CD14-positive monocyte (primary cell): Measurements from ENCODE around the gene C1orf56. TPM values are rescaled to one million over a fixed set of nuclear protein-coding genes. Genes with fewer than 3 reads are reported as not detected.

Source experiments
- DNase-seq, 3 donors: peaks; one replicate each; pipeline ENCODE4 v3.0.0-alpha.2; 2011 to 2022
- H2AFZ ChIP-seq: 2 replicates; pipeline ENCODE4 v1.6.0; 2012; ENCODE audit warnings: mild to moderate bottlenecking, low read depth, low read length, inconsistent platforms; ENCODE audit not compliant: insufficient read depth, poor library complexity, severe bottlenecking
- H3K27ac ChIP-seq, 2 donors: 1 replicate in 1 of 2; 2 replicates in 1 of 2; pipeline ENCODE4 v1.5.1; 2012 to 2013; ENCODE audit warnings: low read length in 2 of 2, control low read depth in 1 of 2, inconsistent platforms in 1 of 2, low read depth in 1 of 2, mild to moderate bottlenecking in 1 of 2
- H3K27me3 ChIP-seq, 2 donors: one replicate each; pipeline versions ENCODE4 v1.6.0 to v1.6.1; 2011 to 2013; ENCODE audit warnings: low read length in 2 of 2; ENCODE audit not compliant: control insufficient read depth in 2 of 2, insufficient read depth in 2 of 2
- H3K36me3 ChIP-seq, 2 donors: replicated peaks in 1 of 2; 1 replicate in 1 of 2; 2 replicates in 1 of 2; pipeline versions ENCODE4 v1.5.1 to v1.6.1; 2012 to 2013; ENCODE audit warnings: low read length in 2 of 2, control low read depth in 1 of 2, inconsistent platforms in 1 of 2, mild to moderate bottlenecking in 1 of 2; ENCODE audit not compliant: insufficient read depth in 2 of 2, control insufficient read depth in 1 of 2
- H3K4me1 ChIP-seq, 2 donors: 1 replicate in 1 of 2; 2 replicates in 1 of 2; pipeline versions ENCODE4 v1.5.1 to v1.6.1; 2012 to 2013; ENCODE audit warnings: low read length in 2 of 2, control low read depth in 1 of 2, inconsistent platforms in 1 of 2, mild to moderate bottlenecking in 1 of 2, moderate library complexity in 1 of 2; ENCODE audit not compliant: insufficient read depth in 2 of 2, control insufficient read depth in 1 of 2
- H3K4me2 ChIP-seq: replicated peaks from 2 replicates; pipeline ENCODE3; 2012; ENCODE audit warnings: low read length, moderate library complexity, mild to moderate bottlenecking; ENCODE audit not compliant: poor library complexity, severe bottlenecking; ENCODE audit errors: extremely low read depth
- H3K4me3 ChIP-seq, 3 experiments: fragments of 200-600 bp in 1 of 3; sonication (generic) in 1 of 3; replicated peaks in 1 of 3; 1 replicate in 2 of 3; 2 replicates in 1 of 3; pipeline ENCODE4 v1.5.1; 2011 to 2013; ENCODE audit warnings: low read length in 3 of 3, mild to moderate bottlenecking in 3 of 3, control low read depth in 2 of 3, low read depth in 2 of 3, inconsistent platforms in 1 of 3, moderate library complexity in 1 of 3
- H3K79me2 ChIP-seq: 2 replicates; pipeline ENCODE4 v1.6.0; 2012; ENCODE audit warnings: mild to moderate bottlenecking, control low read depth, inconsistent platforms, low read length, moderate library complexity; ENCODE audit not compliant: insufficient read depth
- H3K9ac ChIP-seq: 2 replicates; pipeline ENCODE4 v1.6.0; 2017; ENCODE audit warnings: low read length, mild to moderate bottlenecking; ENCODE audit not compliant: insufficient read depth, poor library complexity, severe bottlenecking
- H3K9me3 ChIP-seq, 2 donors: replicated peaks in 1 of 2; 1 replicate in 1 of 2; 2 replicates in 1 of 2; pipeline versions ENCODE4 v1.5.1 to v1.6.1; 2012 to 2013; ENCODE audit warnings: low read length in 2 of 2, control low read depth in 1 of 2; ENCODE audit not compliant: control insufficient read depth in 1 of 2, insufficient read depth in 1 of 2
- H4K20me1 ChIP-seq: 2 replicates; pipeline ENCODE4 v1.6.0; 2012; ENCODE audit warnings: mild to moderate bottlenecking, low read length, control low read depth, moderate library complexity; ENCODE audit not compliant: insufficient read depth
- H3K27ac Mint-ChIP-seq, 7 donors: one replicate each; pipeline ENCODE4 v1.8.0; 2020; ENCODE audit warnings: mild to moderate bottlenecking in 7 of 7, mixed read lengths in 7 of 7, moderate library complexity in 6 of 7, inconsistent platforms in 2 of 7
- H3K27me3 Mint-ChIP-seq, 3 donors: one replicate each; pipeline ENCODE4 v1.8.0; 2021 to 2022; ENCODE audit warnings: low read depth in 3 of 3, mild to moderate bottlenecking in 3 of 3, mixed read lengths in 3 of 3, moderate library complexity in 3 of 3, inconsistent platforms in 1 of 3
- H3K36me3 Mint-ChIP-seq, 2 donors: one replicate each; pipeline ENCODE4 v1.8.0; 2020; ENCODE audit warnings: mixed read lengths in 2 of 2, inconsistent platforms in 1 of 2, mild to moderate bottlenecking in 1 of 2
- H3K4me1 Mint-ChIP-seq: one replicate; pipeline ENCODE4 v1.8.0; 2020; ENCODE audit warnings: mild to moderate bottlenecking, mixed read lengths
- H3K4me3 Mint-ChIP-seq, 2 donors: one replicate each; pipeline ENCODE4 v1.8.0; 2020; ENCODE audit warnings: mild to moderate bottlenecking in 2 of 2, mixed read lengths in 2 of 2, moderate library complexity in 1 of 2
- H3K9me3 Mint-ChIP-seq, 7 donors: one replicate each; pipeline ENCODE4 v1.8.0; 2020 to 2022; ENCODE audit warnings: mixed read lengths in 7 of 7, mild to moderate bottlenecking in 6 of 7, moderate library complexity in 6 of 7, inconsistent platforms in 2 of 7
- WGBS: methylation state at CpG from one replicate; pipeline ENCODE4 v1.1.5; 2013; ENCODE audit warnings: missing lambda C conversion rate; ENCODE audit not compliant: insufficient coverage; 5-methylcytosine and 5-hydroxymethylcytosine counted together
- intact Hi-C, 2 donors: fragments of 100-400 bp; cut with micrococcal nuclease; formaldehyde crosslinking; loops; one replicate each; pipeline versions ENCODE4 v1.15.0 to v1.15.1; 2023
- polyA plus RNA-seq, 3 donors: library from polyadenylated mRNA; depleted of rRNA in 1 of 3; unstranded in 2 of 3; stranded (reverse) in 1 of 3; fragments of 300-500 nt in 2 of 3; fragments of >200 nt in 1 of 3; fragmentation: Illumina TruSeq in 2 of 3; gene quantifications; 1 replicate in 2 of 3; 2 replicates in 1 of 3; pipeline ENCODE4 v1.2.3, GENCODE V29; 2012 to 2021
- TF ChIP-seq, protein P1 (sequence below): fragments of 200-600 bp; IDR thresholded peaks from one replicate; pipeline ENCODE4 v1.8.0; 2022; ENCODE audit warnings: antibody characterized with exemption, mild to moderate bottlenecking

Gene C1orf56
- polyA plus RNA-seq, 3 donors: 0.60 to 1.5 (median 0.62) TPM

DNA sequence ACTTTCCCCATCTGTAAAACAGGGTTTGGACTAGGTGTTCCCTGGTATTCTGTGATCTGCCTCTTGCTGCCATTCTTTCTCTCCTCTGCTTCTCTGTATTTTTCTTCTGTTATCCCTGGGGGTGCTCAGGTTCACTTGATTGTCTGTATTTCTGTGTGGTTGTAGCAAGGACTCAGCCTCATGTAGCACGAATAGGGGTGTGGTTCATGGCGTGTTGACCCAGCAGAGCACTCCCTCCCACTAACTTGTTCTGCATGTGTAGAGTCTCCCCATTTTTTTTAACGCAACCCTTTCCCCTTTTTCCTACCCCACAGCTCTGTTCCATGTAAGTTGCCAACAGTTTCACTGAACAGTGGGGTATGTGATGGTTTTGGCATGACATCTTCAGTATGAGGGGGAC is 12.4 kb upstream of the C1orf56 start:
- no peak overlapping the region for H3K27ac ChIP-seq
- H3K9ac ChIP-seq: no peak overlapping the region
- peaks cover 25 to 38% of the 10 kb centered on the region in 2 donors for H3K36me3 ChIP-seq
- peaks cover 0 to 6% of the 10 kb centered on the region in 2 donors for H3K4me1 ChIP-seq
- H3K4me2 ChIP-seq: no peak overlapping the region
- H3K9me3 ChIP-seq: no peaks in the 10 kb centered on the region
- no peak for DNase-seq
- Mint-ChIP-seq H3K9me3 (no peaks in the 10 kb centered on the region), H3K4me1 (peaks cover 7% of the 10 kb centered on the region), H3K27me3 (peaks cover 0 to 4% (median 0%) of the 10 kb centered on the region in 3 donors), H3K27ac (no peak overlapping the region), H3K4me3 (no peak overlapping the region), H3K36me3 (peaks cover 39 to 42% of the 10 kb centered on the region in 2 donors)
- no CpG with 5 or more reads among the region's 3 CpGs for WGBS
- no peak overlapping the region for H2AFZ ChIP-seq
- H3K79me2 ChIP-seq: no peaks in the 10 kb centered on the region
- intact Hi-C loops: no loop called here
- TF ChIP-seq, protein P1, sequence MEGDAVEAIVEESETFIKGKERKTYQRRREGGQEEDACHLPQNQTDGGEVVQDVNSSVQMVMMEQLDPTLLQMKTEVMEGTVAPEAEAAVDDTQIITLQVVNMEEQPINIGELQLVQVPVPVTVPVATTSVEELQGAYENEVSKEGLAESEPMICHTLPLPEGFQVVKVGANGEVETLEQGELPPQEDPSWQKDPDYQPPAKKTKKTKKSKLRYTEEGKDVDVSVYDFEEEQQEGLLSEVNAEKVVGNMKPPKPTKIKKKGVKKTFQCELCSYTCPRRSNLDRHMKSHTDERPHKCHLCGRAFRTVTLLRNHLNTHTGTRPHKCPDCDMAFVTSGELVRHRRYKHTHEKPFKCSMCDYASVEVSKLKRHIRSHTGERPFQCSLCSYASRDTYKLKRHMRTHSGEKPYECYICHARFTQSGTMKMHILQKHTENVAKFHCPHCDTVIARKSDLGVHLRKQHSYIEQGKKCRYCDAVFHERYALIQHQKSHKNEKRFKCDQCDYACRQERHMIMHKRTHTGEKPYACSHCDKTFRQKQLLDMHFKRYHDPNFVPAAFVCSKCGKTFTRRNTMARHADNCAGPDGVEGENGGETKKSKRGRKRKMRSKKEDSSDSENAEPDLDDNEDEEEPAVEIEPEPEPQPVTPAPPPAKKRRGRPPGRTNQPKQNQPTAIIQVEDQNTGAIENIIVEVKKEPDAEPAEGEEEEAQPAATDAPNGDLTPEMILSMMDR: no peak
- no peak overlapping the region for H3K4me3 ChIP-seq
- no peaks in the 10 kb centered on the region for H4K20me1 ChIP-seq
- H3K27me3 ChIP-seq: no peaks in the 10 kb centered on the region

DNA sequence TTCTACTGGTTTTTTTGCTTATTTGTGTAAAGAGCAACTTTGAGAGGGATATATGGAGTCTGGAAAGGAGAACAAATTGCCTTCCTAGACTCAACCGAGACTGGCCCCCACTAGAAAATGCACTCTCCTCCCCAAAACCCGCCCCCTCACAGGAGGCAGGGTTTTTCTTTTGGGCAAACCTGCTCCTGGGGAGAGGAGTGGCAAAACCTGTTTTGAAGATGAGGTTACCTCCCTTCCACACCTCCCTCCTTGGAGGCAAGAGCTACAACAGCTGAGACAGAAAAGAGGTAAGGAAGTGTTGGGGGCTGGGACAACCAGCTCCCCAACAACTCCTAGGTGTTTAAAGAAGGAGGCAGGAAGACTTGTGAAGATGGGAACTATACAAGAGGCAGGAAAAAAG is 11.2 kb upstream of the C1orf56 start, which contains the start of gene BNIPL:
BNIPL (plus strand) TSS at position 231 of the 400 bp plus-strand sequence; CDS start at position 371, 140 bp downstream.
- WGBS: no CpG with 5 or more reads among the region's 2 CpGs
- H3K27me3 Mint-ChIP-seq: peaks cover 0 to 4% (median 0%) of the 10 kb centered on the region in 3 donors
- Histone ChIP-seq H3K9ac (no peak within 1 kb of the TSS), H3K36me3 (peaks cover 16 to 26% of the 10 kb centered on the region in 2 donors), H3K4me2 (no peak within 1 kb of the TSS), H4K20me1 (no peaks in the 10 kb centered on the region), H3K9me3 (no peaks in the 10 kb centered on the region), H3K4me1 (peaks cover 0 to 6% of the 10 kb centered on the region in 2 donors), H3K79me2 (no peaks in the 10 kb centered on the region), H3K27me3 (no peaks in the 10 kb centered on the region), H3K4me3 (no peak within 1 kb of the TSS), H2AFZ (no peak within 1 kb of the TSS), H3K27ac (no peak within 1 kb of the TSS)
- no peak within 1 kb of the TSS for H3K4me3 Mint-ChIP-seq
- peaks cover 0 to 2% (median 0%) of the 10 kb centered on the region in 7 donors for H3K9me3 Mint-ChIP-seq
- H3K4me1 Mint-ChIP-seq: peaks cover 7% of the 10 kb centered on the region
- peaks cover 30 to 31% of the 10 kb centered on the region in 2 donors for H3K36me3 Mint-ChIP-seq
- TF ChIP-seq, protein P1: no peak
- H3K27ac Mint-ChIP-seq: peak within 1 kb of the TSS in 1 of 7 donors; percentile 1
- no peak for DNase-seq
- intact Hi-C loops: no loop called here
